IMR-90 (cell line): ENCODE measurements around the gene OPN1SW.

Source experiments
- BHLHE40 ChIP-seq: fragments of 150-350 bp; IDR thresholded peaks from 2 replicates; pipeline ENCODE4 v1.6.1; 2016; ENCODE audit warnings: mild to moderate bottlenecking, low read depth, low read length
- CEBPB ChIP-seq: IDR thresholded peaks from 2 replicates; pipeline ENCODE4 v1.6.1; 2012; ENCODE audit warnings: low read depth, low read length, improper control_type of control experiment
- FOS ChIP-seq: fragments of 150-350 bp; IDR thresholded peaks from 2 replicates; pipeline ENCODE4 v1.6.1; 2016; ENCODE audit warnings: low read depth, low read length
- MAFK ChIP-seq: IDR thresholded peaks from 2 replicates; pipeline ENCODE4 v1.6.1; 2012; ENCODE audit warnings: low read depth, low read length, improper control_type of control experiment
- MXI1 ChIP-seq: IDR thresholded peaks from 2 replicates; pipeline ENCODE4 v1.6.1; 2012; ENCODE audit warnings: low read depth, mild to moderate bottlenecking, low read length, moderate library complexity, borderline replicate concordance
- NFE2L2 ChIP-seq: fragments of 150-350 bp; IDR thresholded peaks from 2 replicates; pipeline ENCODE4 v1.6.1; 2016; ENCODE audit warnings: low read depth, mild to moderate bottlenecking, low read length
- POLR2A ChIP-seq: IDR thresholded peaks from 2 replicates; pipeline ENCODE4 v1.6.1; 2012; ENCODE audit warnings: mild to moderate bottlenecking, low read depth, low read length
- RAD21 ChIP-seq: IDR thresholded peaks from 2 replicates; pipeline ENCODE4 v1.6.1; 2012; ENCODE audit warnings: low read length, improper control_type of control experiment
- RCOR1 ChIP-seq: IDR thresholded peaks from 2 replicates; pipeline ENCODE4 v1.6.1; 2012; ENCODE audit warnings: mild to moderate bottlenecking, low read length, improper control_type of control experiment; ENCODE audit not compliant: insufficient replicate concordance
- RFX5 ChIP-seq: IDR thresholded peaks from 2 replicates; pipeline ENCODE4 v1.8.0; 2012; ENCODE audit warnings: low read depth, mild to moderate bottlenecking, low read length, moderate library complexity
- SMC3 ChIP-seq: fragments of 150-350 bp; IDR thresholded peaks from 2 replicates; pipeline ENCODE4 v1.6.1; 2016; ENCODE audit warnings: low read depth, mild to moderate bottlenecking, antibody characterized with exemption, low read length, moderate library complexity
- TF ChIP-seq, protein P1 (sequence below): conservative IDR thresholded peaks from 2 replicates; pipeline ENCODE4 v1.5.1; 2012; ENCODE audit warnings: mild to moderate bottlenecking, low read depth, low read length, improper control_type of control experiment
- TF ChIP-seq, protein P2 (sequence below): fragments of 150-350 bp; IDR thresholded peaks from 2 replicates; pipeline ENCODE4 v1.6.1; 2017; ENCODE audit warnings: mild to moderate bottlenecking, antibody characterized with exemption, low read length, low read depth

DNA sequence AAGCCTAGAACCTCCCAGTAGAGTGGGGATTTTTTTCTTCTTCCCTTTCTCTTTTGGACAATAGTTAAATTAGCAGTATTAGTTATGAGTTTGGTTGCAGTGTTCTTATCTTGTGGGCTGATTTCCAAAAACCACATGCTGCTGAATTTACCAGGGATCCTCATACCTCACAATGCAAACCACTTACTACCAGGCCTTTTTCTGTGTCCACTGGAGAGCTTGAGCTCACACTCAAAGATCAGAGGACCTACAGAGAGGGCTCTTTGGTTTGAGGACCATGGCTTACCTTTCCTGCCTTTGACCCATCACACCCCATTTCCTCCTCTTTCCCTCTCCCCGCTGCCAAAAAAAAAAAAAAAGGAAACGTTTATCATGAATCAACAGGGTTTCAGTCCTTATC, 5.4 kb downstream of the OPN1SW start:
- TF ChIP-seq, protein P1, sequence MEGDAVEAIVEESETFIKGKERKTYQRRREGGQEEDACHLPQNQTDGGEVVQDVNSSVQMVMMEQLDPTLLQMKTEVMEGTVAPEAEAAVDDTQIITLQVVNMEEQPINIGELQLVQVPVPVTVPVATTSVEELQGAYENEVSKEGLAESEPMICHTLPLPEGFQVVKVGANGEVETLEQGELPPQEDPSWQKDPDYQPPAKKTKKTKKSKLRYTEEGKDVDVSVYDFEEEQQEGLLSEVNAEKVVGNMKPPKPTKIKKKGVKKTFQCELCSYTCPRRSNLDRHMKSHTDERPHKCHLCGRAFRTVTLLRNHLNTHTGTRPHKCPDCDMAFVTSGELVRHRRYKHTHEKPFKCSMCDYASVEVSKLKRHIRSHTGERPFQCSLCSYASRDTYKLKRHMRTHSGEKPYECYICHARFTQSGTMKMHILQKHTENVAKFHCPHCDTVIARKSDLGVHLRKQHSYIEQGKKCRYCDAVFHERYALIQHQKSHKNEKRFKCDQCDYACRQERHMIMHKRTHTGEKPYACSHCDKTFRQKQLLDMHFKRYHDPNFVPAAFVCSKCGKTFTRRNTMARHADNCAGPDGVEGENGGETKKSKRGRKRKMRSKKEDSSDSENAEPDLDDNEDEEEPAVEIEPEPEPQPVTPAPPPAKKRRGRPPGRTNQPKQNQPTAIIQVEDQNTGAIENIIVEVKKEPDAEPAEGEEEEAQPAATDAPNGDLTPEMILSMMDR: no peak
- TF ChIP-seq BHLHE40 (no peak), POLR2A (0 out of 2 replicates have a peak, but pooled peaks have one; percentile 11), RAD21 (no peak), RCOR1 (no peak), MXI1 (no peak), NFE2L2 (no peak), CEBPB (no peak), SMC3 (no peak), MAFK (no peak), RFX5 (no peak), FOS (no peak)
- TF ChIP-seq, protein P2, sequence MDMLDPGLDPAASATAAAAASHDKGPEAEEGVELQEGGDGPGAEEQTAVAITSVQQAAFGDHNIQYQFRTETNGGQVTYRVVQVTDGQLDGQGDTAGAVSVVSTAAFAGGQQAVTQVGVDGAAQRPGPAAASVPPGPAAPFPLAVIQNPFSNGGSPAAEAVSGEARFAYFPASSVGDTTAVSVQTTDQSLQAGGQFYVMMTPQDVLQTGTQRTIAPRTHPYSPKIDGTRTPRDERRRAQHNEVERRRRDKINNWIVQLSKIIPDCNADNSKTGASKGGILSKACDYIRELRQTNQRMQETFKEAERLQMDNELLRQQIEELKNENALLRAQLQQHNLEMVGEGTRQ: no peak
